Measurements from ENCODE around the gene HILPDA. TPM values are rescaled to one million over a fixed set of nuclear protein-coding genes. Genes with fewer than 3 reads are reported as not detected.

The HILPDA gene
- total and polyA plus RNA-seq, 10 of the 15 experiments (the other 5 are each of a cell fraction or from before 2014, with no cell fraction given), result 12.0 to 232 (median 26.4) TPM

- Histone ChIP-seq H3K9me3 (replicated peaks; ENCODE audit: control insufficient read depth, insufficient read depth, low read length) (no peaks in the 10 kb centered on the region), H3K4me3 (no peak overlapping the region), H4K20me1 (ENCODE audit: control insufficient read depth, insufficient read depth) (no peaks in the 10 kb centered on the region), H3K9ac (ENCODE audit: control insufficient read depth, insufficient read depth, low read length) (no peak overlapping the region), H3K36me3 (ENCODE audit: control insufficient read depth in 2 of 2, insufficient read depth in 2 of 2, low read length in 1 of 2) (no peaks in the 10 kb centered on the region), H3K4me1 (ENCODE audit: control insufficient read depth, insufficient read depth, low read length) (peaks cover 7% of the 10 kb centered on the region), H2AFZ (ENCODE audit: control insufficient read depth, low read depth, low read length) (no peak overlapping the region), H3K79me2 (ENCODE audit: control insufficient read depth, insufficient read depth, low read length) (no peaks in the 10 kb centered on the region), H3K4me2 (ENCODE audit: control insufficient read depth, insufficient read depth) (no peak overlapping the region), H3K27me3 (replicated peaks in 1 of 2; ENCODE audit: control insufficient read depth in 2 of 2, insufficient read depth in 2 of 2, low read length in 1 of 2) (no peaks in the 10 kb centered on the region; a peak in 1 of 4 replicates), H3K27ac (ENCODE audit: control insufficient read depth, insufficient read depth) (no peak overlapping the region)
- in situ Hi-C loops (cut with MboI) (no loop called here), intact Hi-C loops (cut with micrococcal nuclease; ENCODE audit: unreplicated experiment) (no loop called here)
- SMC1A ChIA-PET (ENCODE audit: uncharacterized antibody, unreplicated experiment), result no interaction called here
- no peak for DNase-seq (ENCODE audit: low read depth, low spot score)
- CTCF ChIA-PET, result interaction anchor here (0.6 to 13.6 kb wide), 2 partner anchors 13 to 803 kb away, joined by 3 to 458 read pairs; partner anchors contain the start of genes AHCYL2 and IMPDH1
- no peak for FAIRE-seq
- ATAC-seq, result no peak
- RAD21 ChIA-PET (ENCODE audit: unreplicated experiment), result no interaction called here
- WGBS (ENCODE audit: insufficient coverage, insufficient replicate concordance, low lambda C conversion rate, missing lambda C conversion rate), result 71% methylated on average over 1 of the region's 1 CpG
- TF ChIP-seq KLF5 (IDR thresholded peaks at IDR 0.05; ENCODE audit: partially characterized antibody) (no peak), MYB (IDR thresholded peaks at IDR 0.05; ENCODE audit: borderline replicate concordance, low read depth, low read length) (no peak), GABPA (IDR thresholded peaks at IDR 0.05; ENCODE audit: low read depth) (no peak), IRF4 (IDR thresholded peaks at IDR 0.05; ENCODE audit: low read depth, low read length) (no peak), RCOR1 (conservative IDR thresholded peaks at IDR 0.05; ENCODE audit: low read depth, low read length) (no peak), SIN3A (IDR thresholded peaks at IDR 0.05; ENCODE audit: low read depth, low read length) (no peak), PKNOX1 (IDR thresholded peaks at IDR 0.05) (no peak), TCF12 (IDR thresholded peaks at IDR 0.05; ENCODE audit: low read depth, low read length) (no peak)
- TF ChIP-seq, protein P1, sequence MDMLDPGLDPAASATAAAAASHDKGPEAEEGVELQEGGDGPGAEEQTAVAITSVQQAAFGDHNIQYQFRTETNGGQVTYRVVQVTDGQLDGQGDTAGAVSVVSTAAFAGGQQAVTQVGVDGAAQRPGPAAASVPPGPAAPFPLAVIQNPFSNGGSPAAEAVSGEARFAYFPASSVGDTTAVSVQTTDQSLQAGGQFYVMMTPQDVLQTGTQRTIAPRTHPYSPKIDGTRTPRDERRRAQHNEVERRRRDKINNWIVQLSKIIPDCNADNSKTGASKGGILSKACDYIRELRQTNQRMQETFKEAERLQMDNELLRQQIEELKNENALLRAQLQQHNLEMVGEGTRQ (IDR thresholded peaks at IDR 0.05; ENCODE audit: borderline replicate concordance, low read depth, low read length), result no peak
- TF ChIP-seq, protein P2, sequence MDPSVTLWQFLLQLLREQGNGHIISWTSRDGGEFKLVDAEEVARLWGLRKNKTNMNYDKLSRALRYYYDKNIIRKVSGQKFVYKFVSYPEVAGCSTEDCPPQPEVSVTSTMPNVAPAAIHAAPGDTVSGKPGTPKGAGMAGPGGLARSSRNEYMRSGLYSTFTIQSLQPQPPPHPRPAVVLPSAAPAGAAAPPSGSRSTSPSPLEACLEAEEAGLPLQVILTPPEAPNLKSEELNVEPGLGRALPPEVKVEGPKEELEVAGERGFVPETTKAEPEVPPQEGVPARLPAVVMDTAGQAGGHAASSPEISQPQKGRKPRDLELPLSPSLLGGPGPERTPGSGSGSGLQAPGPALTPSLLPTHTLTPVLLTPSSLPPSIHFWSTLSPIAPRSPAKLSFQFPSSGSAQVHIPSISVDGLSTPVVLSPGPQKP (IDR thresholded peaks at IDR 0.05; ENCODE audit: low read depth, low read length), result no peak
- TF ChIP-seq, protein P3, sequence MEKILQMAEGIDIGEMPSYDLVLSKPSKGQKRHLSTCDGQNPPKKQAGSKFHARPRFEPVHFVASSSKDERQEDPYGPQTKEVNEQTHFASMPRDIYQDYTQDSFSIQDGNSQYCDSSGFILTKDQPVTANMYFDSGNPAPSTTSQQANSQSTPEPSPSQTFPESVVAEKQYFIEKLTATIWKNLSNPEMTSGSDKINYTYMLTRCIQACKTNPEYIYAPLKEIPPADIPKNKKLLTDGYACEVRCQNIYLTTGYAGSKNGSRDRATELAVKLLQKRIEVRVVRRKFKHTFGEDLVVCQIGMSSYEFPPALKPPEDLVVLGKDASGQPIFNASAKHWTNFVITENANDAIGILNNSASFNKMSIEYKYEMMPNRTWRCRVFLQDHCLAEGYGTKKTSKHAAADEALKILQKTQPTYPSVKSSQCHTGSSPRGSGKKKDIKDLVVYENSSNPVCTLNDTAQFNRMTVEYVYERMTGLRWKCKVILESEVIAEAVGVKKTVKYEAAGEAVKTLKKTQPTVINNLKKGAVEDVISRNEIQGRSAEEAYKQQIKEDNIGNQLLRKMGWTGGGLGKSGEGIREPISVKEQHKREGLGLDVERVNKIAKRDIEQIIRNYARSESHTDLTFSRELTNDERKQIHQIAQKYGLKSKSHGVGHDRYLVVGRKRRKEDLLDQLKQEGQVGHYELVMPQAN (conservative IDR thresholded peaks at IDR 0.05), result no peak
- POLR2A ChIA-PET, result no interaction called here
- BruUV-seq (replicated peaks), result no TSS peak
These were observed 33.6 kb upstream of the HILPDA start for GRCh38 chr7:128422037-128422436.

Measured in GM12878 (cell line).